HG02623 (cell line): ENCODE data around the gene PCSK4.
"Not testable (repeated sequence)": the region's sequence is repeated elsewhere in the genome, so short reads cannot be mapped to it uniquely, and the experiment has no call there.

Source experiments
- ATAC-seq: cut with Tn5 transposase; IDR thresholded peaks from one replicate; pipeline ENCODE4 v1.9.1; 2021; ENCODE audit warnings: moderate library complexity; ENCODE audit not compliant: unreplicated experiment

The PCSK4 gene

GRCh38 chr19:1505991-1506881 is 16.1 kb upstream of the PCSK4 start:
- no peak for ATAC-seq

GRCh38 chr19:1505012-1505411 is 14.9 kb upstream of the PCSK4 start:
- ATAC-seq, result no peak

- no peak for ATAC-seq
These were observed 14.0 kb upstream of the PCSK4 start for GRCh38 chr19:1503925-1504773.

GRCh38 chr19:1503089-1503924 is 13.2 kb upstream of the PCSK4 start:
- ATAC-seq, result no peak

- ATAC-seq, result no peak
These were observed 12.4 kb upstream of the PCSK4 start for GRCh38 chr19:1502433-1503088.

- no peak for ATAC-seq
These were observed 11.0 kb upstream of the PCSK4 start for GRCh38 chr19:1501200-1501595.

- not testable (repeated sequence) for ATAC-seq
These were observed 9.1 kb upstream of the PCSK4 start for GRCh38 chr19:1499231-1499630.

- ATAC-seq, result no peak
These were observed 7.6 kb upstream of the PCSK4 start for GRCh38 chr19:1497578-1498235.

GRCh38 chr19:1496714-1497577 is 6.8 kb upstream of the PCSK4 start:
- ATAC-seq, result no peak

GRCh38 chr19:1495799-1496713 is 5.9 kb upstream of the PCSK4 start:
- ATAC-seq, result no peak

GRCh38 chr19:1495051-1495798 is 5.1 kb upstream of the PCSK4 start:
- ATAC-seq, result no peak

GRCh38 chr19:1494115-1494815 is 4.1 kb upstream of the PCSK4 start:
- no peak for ATAC-seq

GRCh38 chr19:1492474-1493006 is 2.4 kb upstream of the PCSK4 start:
- no peak for ATAC-seq

GRCh38 chr19:1491849-1492170 is 1.7 kb upstream of the PCSK4 start:
- ATAC-seq, result no peak

- no peak for ATAC-seq
These were observed 1.1 kb upstream of the PCSK4 start, which contains the start of gene REEP6 for GRCh38 chr19:1491114-1491848. Gene REEP6 (plus strand): TSS chr19:1491181. CDS start chr19:1491270, 89 bp downstream.
